8988T (cell line): Measurements from ENCODE around the gene LRP1B.

ENCODE experiments used
- DNase-seq: peaks from one replicate; pipeline ENCODE4 v3.0.0; 2011

The LRP1B gene

GRCh38 chr2:141639809-141640208 lies 491.0 kb downstream of the LRP1B start:
- DNase-seq, result no peak

DNA sequence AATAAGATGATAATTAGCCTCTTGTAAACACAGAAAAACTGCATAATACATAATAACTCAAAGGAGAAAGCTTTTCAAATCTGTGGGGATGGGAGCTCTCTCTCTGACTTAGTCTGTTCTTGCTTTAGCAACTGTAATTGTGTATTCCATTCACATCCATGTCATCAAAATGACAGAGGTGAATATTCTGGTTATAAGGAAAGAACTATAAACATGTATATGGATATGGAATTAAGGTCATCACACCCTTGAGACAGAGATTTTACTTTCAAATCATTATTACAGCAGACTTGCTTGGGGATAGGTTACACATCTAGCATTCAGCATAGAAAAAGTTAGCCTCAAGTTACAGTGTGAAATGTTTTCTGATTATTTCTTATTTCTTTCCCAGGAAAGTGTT lies 497.7 kb downstream of the LRP1B start:
- no peak for DNase-seq

GRCh38 chr2:141630407-141630930 lies 500.3 kb downstream of the LRP1B start:
- DNase-seq, result no peak

GRCh38 chr2:141620372-141620771 lies 510.4 kb downstream of the LRP1B start:
- no peak for DNase-seq

DNA sequence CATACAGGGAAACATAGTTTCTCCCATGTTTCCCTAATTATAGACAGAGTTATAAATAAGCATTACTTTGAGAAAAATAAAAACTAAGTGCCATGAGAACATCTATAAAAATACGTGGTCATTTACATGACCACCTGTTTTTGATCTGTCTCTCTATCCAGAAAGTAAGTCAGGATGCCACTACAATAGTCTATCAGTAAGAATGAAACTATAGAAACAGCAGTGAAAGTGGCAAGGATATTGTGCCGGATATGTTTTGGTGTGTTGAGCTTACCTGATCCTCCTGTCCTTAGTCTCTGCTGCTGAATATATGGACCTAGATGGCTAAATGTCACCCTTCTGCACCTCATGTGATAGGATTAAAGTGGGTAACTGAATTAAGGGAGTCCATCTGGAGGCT lies 512.4 kb downstream of the LRP1B start:
- no peak for DNase-seq

DNA sequence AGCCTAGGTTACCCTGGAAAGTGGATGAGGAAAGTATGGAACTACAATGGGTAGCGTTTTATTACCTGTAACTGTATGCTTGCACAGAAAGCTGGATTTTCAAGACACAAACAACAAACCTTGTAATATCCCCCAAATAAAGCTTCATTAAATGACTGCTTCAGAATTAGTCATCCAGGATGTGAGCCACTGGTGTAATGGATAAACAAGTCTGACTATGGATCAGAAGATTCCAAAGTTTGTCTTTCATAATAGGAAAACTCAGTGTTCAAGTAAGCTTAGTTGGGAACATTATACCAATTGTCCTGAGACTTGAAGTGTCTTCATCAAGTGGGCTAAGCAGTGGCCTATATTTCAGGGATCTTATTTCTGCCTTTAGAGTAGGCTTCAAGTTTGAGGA lies 518.8 kb downstream of the LRP1B start:
- DNase-seq, result no peak

DNA sequence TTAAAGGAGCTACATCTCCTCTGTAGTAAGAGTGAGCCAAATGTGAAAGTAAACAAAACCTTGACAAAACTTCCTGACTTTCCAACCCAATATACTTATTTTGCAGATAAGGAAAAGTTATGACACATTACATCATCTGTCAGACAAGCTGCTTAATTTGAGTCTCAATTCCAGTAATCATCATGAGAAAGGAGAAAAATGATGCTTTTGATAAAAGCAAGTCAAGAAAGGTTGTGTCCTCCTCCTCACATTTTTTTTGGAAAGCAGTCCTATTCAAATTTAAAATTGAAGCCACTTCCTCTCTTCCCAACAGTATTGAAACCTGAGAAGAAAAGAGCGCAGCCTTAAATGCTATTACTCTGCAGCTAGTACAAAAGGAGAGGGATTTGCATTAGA lies 519.6 kb downstream of the LRP1B start:
- DNase-seq, result no peak

DNA sequence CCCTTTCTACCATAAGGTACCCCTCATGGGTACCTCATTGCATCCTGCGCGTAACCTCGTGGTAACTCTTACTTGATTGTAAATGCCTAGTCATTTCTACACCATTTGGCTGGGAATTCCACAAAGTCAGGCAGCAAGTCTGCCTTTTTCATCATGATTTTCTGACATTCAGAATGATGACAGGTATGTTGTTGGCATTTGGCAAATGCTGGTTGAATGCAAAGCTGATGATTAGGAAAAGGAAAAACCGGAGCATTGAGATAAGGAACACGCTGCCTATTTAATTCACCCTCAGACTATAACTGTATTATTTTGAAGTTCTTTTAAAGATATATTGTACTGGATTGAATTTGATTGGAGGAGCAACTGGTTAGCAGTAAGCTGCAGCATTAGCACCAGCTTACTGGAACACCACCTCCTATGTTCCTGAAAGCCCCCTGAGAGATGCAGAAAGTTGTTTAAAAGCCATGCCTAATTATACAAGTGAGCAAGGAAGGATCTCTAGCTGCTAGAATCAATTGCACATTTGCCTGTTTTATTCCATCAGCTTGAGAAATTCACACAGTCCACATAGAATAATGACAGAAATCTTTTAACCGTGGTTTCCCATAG lies 520.1 kb downstream of the LRP1B start:
- no peak for DNase-seq

GRCh38 chr2:141605163-141605562 lies 525.7 kb downstream of the LRP1B start:
- no peak for DNase-seq

DNA sequence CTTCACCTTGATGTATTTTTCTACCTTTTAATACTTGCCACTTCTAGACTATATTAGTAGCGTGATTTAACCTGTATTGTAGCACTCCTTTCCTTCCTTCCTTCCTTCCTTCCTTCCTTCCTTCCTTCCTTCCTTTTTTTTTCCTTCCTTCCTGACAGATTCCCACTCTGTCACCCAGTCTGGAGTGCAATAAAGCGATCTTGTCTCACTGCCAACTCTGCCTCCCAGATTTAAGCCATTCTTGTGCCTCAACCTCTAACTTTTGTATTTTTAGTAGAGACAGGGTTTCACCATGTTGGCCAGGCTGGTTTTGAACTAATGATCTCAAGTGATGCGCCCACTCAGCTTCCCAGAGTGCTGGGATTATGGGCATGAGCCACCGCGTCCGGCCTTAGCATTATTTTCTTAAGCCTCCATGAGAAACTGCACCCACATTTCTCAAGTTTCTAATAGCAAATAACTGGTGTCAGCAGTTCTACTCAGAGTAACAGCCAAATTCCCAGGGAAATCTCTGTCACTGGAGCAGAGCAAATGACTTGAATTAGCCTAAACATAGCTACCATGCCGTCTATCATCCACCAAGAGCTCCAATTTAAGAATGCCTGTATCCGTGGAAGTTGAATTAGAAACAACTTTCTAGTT lies 529.2 kb downstream of the LRP1B start:
- DNase-seq, result no peak

DNA sequence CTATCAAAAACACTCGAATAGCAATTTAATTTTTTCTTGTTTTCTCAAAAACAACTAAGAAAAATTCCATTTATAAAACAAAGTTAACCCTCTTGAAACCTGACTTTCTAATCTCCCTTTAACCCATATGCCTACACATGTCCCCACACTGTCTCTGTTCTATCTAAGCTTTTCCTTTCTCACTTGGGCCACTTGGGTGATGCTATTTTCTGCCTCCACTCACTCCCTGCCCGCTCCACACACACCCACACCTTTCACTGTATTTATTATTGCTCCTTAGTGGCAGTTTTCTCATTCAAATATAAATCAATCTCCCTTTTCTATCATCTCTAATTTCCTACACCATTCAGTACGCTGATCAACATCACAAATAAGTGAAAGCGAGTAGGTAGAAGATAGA lies 531.1 kb downstream of the LRP1B start:
- DNase-seq, result no peak

GRCh38 chr2:141598982-141599381 lies 531.8 kb downstream of the LRP1B start:
- DNase-seq, result no peak

- DNase-seq, result no peak
Measured at GRCh38 chr2:141595316-141595920, 535.4 kb downstream of the LRP1B start.

- DNase-seq, result no peak
Measured at GRCh38 chr2:141591787-141592186, 539.0 kb downstream of the LRP1B start.

- no peak for DNase-seq
Measured at GRCh38 chr2:141590620-141591019, 540.2 kb downstream of the LRP1B start.

- no peak for DNase-seq
Measured at GRCh38 chr2:141589314-141589713, 541.5 kb downstream of the LRP1B start.

DNA sequence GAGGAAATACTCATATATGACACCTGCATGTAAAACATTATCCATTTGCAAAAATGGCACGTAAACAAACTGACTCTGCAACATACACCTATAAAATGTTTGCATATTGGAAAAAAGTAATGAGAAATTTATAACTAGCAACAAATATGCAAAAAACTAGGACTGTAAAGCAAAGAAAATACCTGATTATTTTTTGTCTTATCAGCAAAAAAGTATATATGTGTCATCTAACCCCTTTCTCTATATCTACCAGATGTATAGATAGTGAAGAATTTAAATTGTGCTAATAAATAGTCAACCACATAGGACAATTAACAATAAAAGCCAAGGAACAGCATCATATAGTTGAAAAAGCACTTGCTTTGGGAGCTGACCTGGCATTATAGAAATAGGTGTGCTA lies 543.8 kb downstream of the LRP1B start:
- no peak for DNase-seq

DNA sequence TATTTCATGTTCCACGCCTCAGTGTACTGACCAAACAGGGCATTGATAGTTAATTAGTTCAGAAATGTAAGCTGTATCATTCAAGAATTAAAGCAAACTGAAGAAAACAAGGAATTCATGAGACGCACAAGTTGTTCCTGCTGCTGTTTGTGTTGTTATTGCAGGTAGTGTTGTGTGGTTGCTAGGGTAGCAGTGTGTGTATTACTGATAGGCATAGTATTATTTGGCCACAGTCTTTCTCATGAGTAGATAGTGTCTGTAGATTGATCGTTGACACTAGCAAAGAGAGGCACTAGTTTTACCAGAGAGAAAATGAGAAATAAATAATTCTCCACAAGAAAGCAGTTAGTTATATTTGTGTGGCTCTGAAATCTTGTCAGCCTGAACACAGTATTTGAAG lies 548.6 kb downstream of the LRP1B start:
- DNase-seq, result no peak

DNA sequence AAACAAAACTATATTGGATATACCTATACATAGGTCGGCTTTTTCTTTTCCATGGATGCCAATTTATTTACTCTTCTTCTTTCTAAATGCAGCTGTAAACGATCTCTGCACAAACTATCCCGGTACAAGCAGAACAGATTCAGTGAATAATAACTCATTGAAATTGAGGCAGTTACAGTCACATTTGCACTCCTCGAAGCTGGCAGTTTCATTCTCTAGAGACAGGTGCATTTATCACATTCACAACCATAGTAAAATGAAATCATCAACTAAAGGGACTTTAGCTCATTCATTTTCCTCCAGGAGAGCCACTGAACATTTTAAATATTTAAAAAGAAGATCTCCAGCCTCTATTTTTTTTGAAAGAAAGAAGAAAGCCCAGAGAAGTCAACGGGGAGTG lies 551.7 kb downstream of the LRP1B start:
- no peak for DNase-seq

- no peak for DNase-seq
Measured at GRCh38 chr2:141570474-141571131, 560.2 kb downstream of the LRP1B start.

DNA sequence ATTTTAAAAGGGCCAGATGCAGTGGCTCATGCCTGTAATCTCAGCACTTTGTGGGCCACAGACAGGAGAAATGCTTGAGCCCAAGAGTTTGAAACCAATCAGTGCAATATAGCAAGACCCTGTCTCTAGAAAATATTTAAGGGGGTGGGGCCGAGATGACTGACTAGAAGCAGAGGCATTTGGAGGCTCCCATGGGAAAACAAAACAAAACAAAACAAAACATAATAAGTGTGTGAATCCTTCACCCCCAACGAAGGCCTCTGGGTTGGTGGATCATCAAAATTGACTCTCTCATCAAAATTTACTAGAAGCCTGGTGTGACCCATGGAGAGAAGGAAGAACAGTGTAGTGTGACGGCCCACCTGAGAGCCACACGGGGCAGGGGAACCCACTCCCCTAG lies 560.9 kb downstream of the LRP1B start:
- DNase-seq, result no peak

DNA sequence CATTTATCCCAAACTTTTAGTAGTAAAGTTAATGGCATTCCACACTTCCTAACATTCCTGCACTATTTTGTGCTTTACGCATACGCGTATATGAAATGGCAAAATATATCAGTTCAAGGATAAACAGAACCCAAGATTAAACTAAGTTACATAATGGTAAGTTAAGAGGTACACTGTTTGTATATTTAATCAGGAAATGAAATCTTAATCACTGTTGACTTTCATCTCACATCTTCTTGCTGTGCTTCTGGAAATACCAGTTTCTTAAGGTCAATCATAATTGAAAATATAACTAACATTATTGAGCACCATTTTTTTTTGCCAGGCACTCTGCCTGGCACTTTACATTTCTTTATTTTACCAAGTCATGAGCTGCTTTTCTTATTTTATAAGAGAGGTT lies 565.2 kb downstream of the LRP1B start:
- DNase-seq, result no peak

GRCh38 chr2:141560723-141561122 lies 570.1 kb downstream of the LRP1B start:
- no peak for DNase-seq
